Right lobe of liver (tissue), 4 donors: ENCODE measurements around the gene CTNND2.

Source experiments
- POLR2A ChIP-seq: fragments of 450-650 bp; IDR thresholded peaks from one replicate; pipeline ENCODE4 v1.6.1; 2017; ENCODE audit warnings: antibody characterized with exemption, mild to moderate bottlenecking
- TF ChIP-seq, protein P1 (sequence below), 4 donors: fragments of 200-600 bp in 3 of 4; fragments of 450-650 bp in 1 of 4; IDR thresholded peaks; one replicate each; pipeline versions ENCODE4 v1.5.1 to v1.8.0; 2016 to 2022; ENCODE audit warnings: antibody characterized with exemption in 4 of 4, mild to moderate bottlenecking in 2 of 4
- donor health status: DM: no; HTN: no; CAD: no.
- donor health status: DM: no; HTN: no; CAD: no.
- donor health status: DM: no; HTN: yes; CAD: no.

DNA sequence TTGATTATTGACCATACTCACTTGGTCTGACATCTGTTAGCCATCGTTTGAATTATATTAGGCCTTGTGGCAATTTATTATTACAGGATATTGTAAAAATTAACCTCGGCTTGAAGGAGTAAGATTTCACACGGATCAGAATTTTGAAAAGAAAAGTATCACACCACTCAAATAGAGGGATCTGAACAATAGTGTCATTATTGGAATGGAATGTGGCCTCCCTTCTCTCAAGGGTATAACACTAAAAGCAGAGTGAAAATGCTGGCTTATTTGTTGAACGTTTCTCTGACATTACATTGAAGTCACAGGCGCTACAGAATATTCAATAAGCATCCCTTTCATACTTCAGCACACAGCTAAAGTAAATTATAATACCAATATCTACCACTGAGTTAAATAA lies 509.3 kb downstream of the CTNND2 start:
- TF ChIP-seq, protein P1, sequence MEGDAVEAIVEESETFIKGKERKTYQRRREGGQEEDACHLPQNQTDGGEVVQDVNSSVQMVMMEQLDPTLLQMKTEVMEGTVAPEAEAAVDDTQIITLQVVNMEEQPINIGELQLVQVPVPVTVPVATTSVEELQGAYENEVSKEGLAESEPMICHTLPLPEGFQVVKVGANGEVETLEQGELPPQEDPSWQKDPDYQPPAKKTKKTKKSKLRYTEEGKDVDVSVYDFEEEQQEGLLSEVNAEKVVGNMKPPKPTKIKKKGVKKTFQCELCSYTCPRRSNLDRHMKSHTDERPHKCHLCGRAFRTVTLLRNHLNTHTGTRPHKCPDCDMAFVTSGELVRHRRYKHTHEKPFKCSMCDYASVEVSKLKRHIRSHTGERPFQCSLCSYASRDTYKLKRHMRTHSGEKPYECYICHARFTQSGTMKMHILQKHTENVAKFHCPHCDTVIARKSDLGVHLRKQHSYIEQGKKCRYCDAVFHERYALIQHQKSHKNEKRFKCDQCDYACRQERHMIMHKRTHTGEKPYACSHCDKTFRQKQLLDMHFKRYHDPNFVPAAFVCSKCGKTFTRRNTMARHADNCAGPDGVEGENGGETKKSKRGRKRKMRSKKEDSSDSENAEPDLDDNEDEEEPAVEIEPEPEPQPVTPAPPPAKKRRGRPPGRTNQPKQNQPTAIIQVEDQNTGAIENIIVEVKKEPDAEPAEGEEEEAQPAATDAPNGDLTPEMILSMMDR (IDR thresholded peaks at IDR 0.05) = no peak
- TF ChIP-seq POLR2A = no peak
